HG02943 (cell line): Measurements from ENCODE around the gene CCHCR1.
A peak's percentile ranks its signal among the peaks of the same experiment; 100 is the strongest.
"Not testable (repeated sequence)": the region's sequence is repeated elsewhere in the genome, so short reads cannot be mapped to it uniquely, and the experiment has no call there.

Experiments
- ATAC-seq: cut with Tn5 transposase; IDR thresholded peaks from one replicate; pipeline ENCODE4 v1.9.1; 2021; ENCODE audit warnings: mild to moderate bottlenecking, low read depth, moderate library complexity; ENCODE audit not compliant: unreplicated experiment

The CCHCR1 gene

GRCh38 chr6:31183859-31184258 is 26.3 kb upstream of the CCHCR1 start:
- not testable (repeated sequence) for ATAC-seq

- ATAC-seq, result not testable (repeated sequence)
Measured at GRCh38 chr6:31183287-31183686, 25.7 kb upstream of the CCHCR1 start.

- no peak for ATAC-seq
Measured at GRCh38 chr6:31180500-31180899, 22.9 kb upstream of the CCHCR1 start.

- no peak for ATAC-seq
Measured at GRCh38 chr6:31179896-31180295, 22.3 kb upstream of the CCHCR1 start.

GRCh38 chr6:31179042-31179386 is 21.4 kb upstream of the CCHCR1 start:
- no peak for ATAC-seq

- no peak for ATAC-seq
Measured at GRCh38 chr6:31178143-31179041, 20.8 kb upstream of the CCHCR1 start.

GRCh38 chr6:31175971-31176370 is 18.4 kb upstream of the CCHCR1 start:
- ATAC-seq, result no peak

GRCh38 chr6:31174378-31174777 is 16.8 kb upstream of the CCHCR1 start:
- no peak for ATAC-seq

- ATAC-seq, result no peak
Measured at GRCh38 chr6:31173406-31173805, 15.8 kb upstream of the CCHCR1 start.

- no peak for ATAC-seq
Measured at GRCh38 chr6:31172973-31173384, 15.4 kb upstream of the CCHCR1 start.

GRCh38 chr6:31171931-31172905 is 14.6 kb upstream of the CCHCR1 start:
- ATAC-seq, result no peak

- ATAC-seq, result no peak
Measured at GRCh38 chr6:31170987-31171671, 13.5 kb upstream of the CCHCR1 start.

GRCh38 chr6:31170600-31170881 is 12.9 kb upstream of the CCHCR1 start, which contains the start of gene POU5F1:
POU5F1 (minus strand) TSS chr6:31170682; CDS start chr6:31170620, 62 bp downstream.
- ATAC-seq, result no peak

GRCh38 chr6:31169858-31170599 is 12.4 kb upstream of the CCHCR1 start:
- not testable (repeated sequence) for ATAC-seq

GRCh38 chr6:31169123-31169857 is 11.7 kb upstream of the CCHCR1 start:
- no peak for ATAC-seq

- ATAC-seq, result no peak
Measured at GRCh38 chr6:31168606-31169005, 11.0 kb upstream of the CCHCR1 start.

- ATAC-seq, result no peak
Measured at GRCh38 chr6:31165986-31166385, 8.4 kb upstream of the CCHCR1 start.

GRCh38 chr6:31165064-31165832 is 7.6 kb upstream of the CCHCR1 start:
- peak; percentile 63 for ATAC-seq
